Stimulated activated CD8-positive, alpha-beta memory T cell treated with anti-CD3 and anti-CD28 coated beads, Interleukin-7, amount 100 ng/mL, for 1 hour (primary cell): ENCODE measurements around the gene CDHR5.

Experiments used
- DNase-seq, 2 donors: peaks; one replicate each; pipeline ENCODE4 v3.0.0-alpha.2; 2020; ENCODE audit warnings: low read depth in 2 of 2

Gene CDHR5

DNA sequence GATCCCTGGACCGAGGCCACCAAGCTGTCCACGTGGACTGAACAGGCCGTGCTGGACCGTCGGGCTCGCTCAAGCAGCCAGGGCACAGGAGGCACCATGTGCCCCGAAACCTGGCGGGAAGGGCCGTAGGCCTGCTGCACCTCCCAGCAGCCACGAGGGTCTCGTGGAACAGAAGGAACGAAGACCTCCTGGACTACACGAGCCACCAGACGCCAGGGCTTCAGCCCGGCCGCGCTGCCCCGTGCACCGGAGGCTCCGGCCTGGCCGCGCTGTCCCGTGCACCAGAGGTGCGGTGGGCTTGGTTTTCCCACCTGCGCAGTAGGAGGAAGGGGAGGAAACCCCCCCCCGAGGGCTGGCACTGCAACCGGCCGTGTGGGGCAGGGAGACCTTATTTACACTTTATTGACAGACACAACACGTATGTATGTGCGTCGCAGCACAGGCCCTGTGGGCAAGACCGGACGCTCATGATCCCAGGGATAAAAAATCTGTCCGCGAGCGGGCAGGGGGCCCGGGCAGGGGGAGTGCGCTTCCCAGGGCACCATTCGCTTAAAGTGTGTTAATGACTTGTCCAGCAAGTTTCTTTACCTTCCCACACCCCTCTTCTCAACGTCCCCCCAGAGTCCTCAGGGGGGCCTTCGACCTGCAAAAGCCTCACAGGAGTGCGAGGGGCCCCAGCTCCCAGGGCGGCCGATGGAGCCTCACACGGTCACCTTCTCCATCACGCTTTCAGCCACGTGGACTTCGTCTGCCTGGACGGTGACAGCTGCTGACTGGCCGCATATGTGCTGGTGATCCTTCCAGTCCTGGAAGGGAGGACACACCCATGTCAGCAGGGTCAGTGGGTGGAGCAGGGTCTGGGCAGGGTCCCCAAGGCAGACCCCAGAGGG lies 19.3 kb upstream of the CDHR5 start:
- no peak for DNase-seq

DNA sequence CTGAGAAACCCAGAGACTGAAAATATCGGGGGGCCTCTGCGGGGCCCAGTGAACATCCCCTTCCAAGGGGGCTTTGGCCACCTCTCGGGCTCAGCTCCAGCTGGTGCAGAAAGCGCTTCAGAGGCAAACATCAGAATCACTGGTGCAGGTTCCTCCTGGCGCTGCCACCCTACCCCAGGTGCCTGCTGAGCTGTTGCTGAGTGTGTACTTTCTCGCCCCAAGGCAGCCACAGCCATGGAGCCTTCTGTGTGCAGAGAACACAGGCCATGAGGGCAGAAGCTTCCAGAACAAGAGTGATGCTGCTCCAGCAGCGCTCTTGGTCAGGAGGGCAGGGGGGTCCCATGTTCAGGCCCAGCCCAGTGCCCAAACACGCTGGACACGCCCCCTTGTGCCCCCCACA lies 18.6 kb upstream of the CDHR5 start:
- no peak for DNase-seq

DNA sequence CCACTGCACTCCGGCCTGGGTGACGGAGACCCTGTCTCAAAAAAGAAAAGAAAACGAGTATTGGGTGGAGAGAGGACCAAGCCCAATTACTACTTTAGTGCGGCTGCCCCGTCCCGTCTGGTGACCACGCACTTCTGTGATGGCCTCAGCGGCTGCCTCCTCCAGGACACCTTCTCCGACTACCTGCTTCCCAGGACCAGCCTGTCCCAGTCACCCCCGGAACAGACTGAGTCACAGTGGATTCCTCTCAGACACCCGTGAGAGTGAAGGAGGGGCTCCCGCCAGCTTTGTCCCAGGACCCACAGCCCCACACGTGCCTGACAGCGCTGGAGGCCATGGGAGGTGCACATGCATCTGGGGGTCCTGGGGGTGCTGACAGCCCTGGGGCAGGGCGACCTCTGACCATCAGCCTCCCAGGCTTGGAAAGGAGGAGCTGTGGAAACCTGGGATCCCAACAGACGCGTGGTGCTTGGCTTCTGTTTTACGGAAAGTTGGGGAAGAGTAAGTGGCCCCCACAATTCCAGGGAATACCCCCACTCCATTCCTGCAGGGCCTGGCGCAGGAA lies 17.1 kb upstream of the CDHR5 start:
- DNase-seq, result no peak

DNA sequence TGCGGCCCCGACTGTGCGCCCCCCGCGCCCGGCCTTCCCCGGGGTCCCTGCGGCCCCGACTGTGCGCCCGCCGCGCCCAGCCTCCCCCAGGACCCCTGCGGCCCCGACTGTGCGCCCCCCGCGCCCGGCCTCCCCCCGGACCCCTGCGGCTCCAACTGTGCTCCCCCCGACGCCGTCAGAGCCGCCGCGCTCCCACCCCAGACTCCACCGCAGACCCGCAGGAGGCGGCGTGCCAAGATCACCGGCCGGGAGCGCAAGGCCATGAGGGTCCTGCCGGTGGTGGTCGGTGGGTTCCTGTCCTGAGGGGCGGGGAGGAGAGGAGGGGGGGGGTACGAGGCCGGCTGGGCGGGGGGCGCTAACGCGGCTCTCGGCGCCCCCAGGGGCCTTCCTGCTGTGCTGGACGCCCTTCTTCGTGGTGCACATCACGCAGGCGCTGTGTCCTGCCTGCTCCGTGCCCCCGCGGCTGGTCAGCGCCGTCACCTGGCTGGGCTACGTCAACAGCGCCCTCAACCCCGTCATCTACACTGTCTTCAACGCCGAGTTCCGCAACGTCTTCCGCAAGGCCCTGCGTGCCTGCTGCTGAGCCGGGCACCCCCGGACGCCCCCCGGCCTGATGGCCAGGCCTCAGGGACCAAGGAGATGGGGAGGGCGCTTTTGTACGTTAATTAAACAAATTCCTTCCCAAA lies 15.4 kb upstream of the CDHR5 start:
- DNase-seq, result no peak

DNA sequence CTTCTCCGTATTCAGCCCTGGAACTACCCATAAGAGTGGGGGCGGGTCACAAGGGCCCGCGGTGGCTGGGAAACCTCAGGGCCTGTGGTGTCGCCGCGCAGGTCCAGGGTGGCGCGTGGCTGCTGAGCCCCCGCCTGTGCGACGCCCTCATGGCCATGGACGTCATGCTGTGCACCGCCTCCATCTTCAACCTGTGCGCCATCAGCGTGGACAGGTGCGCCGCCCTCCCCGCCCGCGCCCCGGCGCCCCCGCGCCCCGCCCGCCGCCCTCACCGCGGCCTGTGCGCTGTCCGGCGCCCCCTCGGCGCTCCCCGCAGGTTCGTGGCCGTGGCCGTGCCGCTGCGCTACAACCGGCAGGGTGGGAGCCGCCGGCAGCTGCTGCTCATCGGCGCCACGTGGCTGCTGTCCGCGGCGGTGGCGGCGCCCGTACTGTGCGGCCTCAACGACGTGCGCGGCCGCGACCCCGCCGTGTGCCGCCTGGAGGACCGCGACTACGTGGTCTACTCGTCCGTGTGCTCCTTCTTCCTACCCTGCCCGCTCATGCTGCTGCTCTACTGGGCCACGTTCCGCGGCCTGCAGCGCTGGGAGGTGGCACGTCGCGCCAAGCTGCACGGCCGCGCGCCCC lies 14.7 kb upstream of the CDHR5 start:
- DNase-seq, result no peak

DNA sequence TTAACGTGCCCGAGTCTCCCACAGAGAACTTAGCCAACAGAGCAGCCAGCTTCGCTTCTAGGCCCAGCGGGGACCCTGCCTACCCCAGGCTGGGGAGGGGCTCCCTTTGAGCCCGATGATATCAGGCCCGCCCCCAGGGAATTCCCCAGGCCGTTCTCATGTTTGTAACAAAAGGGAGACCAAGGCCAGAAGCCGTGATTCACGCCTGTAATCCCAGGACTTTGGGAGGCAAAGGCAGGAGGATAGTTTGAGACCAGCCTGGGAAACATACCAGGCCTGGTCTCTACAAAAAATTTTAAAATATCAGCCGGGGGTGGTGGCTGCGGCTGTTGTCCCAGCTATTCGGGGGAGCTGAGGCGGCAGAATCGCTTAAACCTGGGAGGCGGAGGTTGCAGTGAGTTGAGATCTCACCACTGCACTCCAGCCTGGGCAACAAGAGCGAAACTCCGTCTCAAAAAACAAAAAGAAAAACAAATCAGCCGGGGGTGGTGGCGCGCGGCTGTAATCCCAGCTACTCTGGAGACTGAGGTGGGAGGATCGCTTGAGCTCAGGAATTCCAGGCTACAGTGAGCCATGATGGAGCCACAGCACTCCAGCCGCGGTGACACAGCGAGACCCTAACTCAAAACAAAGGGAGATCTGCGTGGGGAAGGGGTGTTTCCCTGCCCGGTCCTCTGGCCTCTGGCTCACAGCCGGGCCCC lies 14.0 kb upstream of the CDHR5 start:
- DNase-seq, result no peak

DNA sequence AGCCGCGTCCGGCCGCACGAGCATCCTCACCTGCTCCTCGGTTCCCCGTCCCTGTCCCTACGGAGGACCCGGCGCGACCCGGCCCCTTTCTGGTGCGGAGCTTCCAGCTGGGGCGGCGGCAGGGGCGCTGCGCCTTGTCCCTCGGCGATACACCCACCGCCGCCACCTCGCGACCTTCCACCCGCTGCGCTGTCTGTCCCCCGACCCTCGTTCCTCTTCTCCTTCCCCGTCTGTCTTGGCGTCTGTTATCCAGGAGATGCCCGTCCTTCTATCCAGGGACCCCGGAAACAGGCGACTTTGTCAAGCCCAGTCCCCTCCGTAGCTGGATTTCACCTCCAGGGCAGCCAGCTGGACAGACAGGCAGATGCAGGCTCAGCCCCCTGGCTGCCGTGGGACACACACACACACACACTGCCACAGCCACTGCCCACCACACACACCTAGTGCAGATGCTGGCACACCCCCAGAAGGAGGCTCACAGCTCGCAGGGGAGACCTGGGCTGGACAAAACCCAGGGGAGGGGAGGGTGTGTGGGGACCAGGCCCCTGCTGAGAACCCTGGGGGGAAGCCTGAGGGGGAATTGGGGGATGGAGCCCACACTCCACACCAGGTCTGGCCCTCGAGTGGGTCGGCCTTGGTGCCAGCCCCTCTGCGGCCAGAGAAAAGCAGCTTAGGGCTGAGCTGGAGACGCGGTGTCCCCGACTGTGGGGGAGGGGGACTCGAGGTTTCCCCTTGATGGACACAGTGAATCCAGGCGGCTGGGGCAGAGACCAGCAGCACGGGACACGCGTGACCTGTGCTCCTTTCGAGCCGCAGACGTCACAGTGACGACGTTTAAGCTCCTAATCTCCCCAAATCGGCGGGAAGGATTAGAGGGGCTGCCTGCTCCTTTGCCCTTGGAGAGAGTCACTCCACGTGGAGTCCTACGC lies 13.1 kb upstream of the CDHR5 start:
- no peak for DNase-seq

DNA sequence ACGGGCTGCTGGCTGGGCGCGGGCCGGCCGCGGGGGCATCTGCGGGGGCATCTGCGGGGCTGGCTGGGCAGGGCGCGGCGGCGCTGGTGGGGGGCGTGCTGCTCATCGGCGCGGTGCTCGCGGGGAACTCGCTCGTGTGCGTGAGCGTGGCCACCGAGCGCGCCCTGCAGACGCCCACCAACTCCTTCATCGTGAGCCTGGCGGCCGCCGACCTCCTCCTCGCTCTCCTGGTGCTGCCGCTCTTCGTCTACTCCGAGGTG lies 12.5 kb upstream of the CDHR5 start:
- DNase-seq, result no peak

DNA sequence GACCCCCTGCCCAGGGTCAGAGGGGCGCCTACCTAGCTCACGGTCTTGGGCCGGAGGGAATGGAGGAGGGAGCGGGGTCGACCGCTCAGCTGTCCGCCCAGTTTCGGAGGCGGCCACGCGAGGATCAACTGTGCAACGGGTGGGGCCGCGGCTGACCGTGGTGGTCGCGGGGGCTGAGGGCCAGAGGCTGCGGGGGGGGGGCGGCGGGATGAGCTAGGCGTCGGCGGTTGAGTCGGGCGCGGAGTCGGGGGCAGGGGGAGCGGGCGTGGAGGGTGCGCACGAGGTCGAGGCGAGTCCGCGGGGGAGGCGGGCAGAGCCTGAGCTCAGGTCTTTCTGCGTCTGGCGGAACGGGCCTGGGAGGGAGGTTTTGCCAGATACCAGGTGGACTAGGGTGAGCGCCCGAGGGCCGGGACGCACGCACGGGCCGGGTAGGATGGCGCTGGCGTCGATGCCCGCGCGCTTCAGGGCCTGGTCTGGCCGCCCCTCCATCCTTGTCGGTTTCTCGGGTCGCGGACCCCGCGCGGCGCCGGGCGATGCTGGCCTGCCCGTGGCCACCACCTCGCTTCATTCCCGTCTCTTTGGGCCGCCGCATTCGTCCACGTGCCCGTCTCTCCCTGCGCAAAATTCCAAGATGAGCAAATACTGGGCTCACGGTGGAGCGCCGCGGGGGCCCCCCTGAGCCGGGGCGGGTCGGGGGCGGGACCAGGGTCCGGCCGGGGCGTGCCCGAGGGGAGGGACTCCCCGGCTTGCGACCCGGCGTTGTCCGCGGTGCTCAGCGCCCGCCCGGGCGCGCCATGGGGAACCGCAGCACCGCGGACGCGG lies 12.0 kb upstream of the CDHR5 start, which contains the start of gene DRD4:
Gene DRD4 (plus strand): TSS at position 759 of the 822 bp plus-strand sequence. CDS start 36 bp downstream, at position 795.
- DNase-seq, result no peak

DNA sequence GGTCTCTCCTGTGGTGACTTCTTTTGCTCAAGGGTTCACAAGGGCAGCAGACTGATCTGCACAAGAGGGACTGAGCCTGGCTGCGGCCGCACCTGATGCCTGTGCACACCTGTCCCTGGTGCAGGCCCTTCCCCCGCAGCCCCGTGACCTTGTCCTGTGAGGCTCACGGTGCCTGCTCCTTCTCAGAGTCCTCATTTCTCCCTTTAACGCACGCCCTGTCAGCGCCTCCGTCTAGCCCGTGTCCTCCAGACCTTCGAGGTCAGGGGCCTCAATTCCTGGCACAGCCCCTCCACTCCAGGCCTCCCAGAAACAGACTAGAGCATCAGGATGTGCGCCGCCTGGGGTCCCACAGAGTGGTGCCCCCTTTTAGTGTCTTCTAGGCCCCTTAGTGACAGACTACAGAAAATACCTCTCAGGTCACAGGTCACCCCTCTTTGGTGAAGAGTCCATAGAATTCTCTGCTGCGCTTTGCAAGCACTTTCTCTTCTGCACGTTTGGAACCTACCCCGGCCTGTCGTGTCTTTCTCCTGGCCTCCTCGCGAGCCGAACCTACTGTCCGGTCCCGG lies 11.3 kb upstream of the CDHR5 start:
- no peak for DNase-seq

DNA sequence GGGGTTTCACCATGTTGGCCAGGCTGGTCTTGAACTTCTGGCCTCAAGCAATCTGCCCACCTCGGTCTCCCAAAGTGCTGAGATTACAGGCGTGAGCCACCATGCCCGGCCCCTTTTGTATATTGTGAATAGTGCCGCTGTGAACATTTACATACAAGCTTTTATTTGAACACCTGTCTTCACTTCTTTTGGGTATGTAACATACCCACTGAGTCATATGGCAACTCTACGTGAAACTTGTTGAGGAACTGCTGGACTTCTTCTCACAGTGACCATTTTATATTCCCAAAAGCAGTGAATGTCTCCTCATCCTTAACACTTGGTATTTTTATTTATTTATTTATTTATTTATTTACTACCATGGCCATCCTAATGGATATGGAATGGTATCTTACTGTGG lies 6.1 kb upstream of the CDHR5 start:
- DNase-seq, result no peak

DNA sequence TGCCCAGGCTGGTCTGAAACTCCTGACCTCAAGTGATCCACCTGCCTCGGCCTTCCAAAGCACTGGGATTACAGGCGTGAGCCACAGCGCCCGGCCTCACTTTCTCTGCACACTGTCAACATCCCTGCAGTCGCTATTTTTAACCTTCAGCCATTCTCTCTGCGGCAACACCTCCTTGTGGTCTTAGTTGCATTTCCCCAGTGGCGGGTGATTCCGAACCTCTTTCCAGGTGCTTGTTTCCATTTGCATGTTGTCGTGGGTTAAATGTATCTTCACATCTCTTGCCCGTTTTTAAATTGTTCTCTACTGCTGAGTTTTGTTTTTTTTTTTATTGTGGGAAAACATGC lies 4.5 kb upstream of the CDHR5 start:
- no peak for DNase-seq

DNA sequence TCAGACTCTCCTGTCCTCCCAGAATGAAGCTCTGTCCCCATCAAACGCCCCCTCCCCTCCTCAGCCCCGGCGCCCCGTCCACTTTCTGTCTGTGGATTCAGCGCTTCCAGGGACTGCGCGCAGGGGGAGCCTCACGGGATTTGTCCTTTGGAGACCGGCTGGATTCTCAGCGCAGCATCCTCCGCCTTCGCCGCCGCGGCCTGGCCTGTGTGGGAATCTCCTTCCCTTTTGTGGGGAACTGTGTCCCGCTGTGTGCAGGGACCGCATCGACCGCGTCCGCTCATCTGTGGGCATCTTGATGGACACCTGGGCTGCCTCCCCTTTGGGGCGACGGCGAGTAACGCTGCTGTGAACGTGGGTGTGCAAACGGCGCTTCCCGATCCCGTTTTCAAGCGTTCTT lies 3.3 kb upstream of the CDHR5 start:
- no peak for DNase-seq

DNA sequence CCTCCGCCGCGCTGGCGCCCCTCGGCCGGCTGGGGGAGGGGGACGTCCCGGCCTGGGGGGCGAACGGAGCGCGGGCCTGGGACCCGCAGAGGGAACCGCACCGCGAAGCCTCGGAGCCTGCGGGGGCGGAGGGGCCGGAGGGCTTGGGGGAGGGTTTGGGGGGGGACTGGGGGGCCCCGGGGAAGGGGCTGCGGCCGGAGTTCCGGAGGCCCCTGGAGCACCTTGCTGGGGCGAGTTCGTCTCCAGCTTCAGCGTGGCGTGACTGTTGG lies 2.5 kb upstream of the CDHR5 start:
- no peak for DNase-seq

DNA sequence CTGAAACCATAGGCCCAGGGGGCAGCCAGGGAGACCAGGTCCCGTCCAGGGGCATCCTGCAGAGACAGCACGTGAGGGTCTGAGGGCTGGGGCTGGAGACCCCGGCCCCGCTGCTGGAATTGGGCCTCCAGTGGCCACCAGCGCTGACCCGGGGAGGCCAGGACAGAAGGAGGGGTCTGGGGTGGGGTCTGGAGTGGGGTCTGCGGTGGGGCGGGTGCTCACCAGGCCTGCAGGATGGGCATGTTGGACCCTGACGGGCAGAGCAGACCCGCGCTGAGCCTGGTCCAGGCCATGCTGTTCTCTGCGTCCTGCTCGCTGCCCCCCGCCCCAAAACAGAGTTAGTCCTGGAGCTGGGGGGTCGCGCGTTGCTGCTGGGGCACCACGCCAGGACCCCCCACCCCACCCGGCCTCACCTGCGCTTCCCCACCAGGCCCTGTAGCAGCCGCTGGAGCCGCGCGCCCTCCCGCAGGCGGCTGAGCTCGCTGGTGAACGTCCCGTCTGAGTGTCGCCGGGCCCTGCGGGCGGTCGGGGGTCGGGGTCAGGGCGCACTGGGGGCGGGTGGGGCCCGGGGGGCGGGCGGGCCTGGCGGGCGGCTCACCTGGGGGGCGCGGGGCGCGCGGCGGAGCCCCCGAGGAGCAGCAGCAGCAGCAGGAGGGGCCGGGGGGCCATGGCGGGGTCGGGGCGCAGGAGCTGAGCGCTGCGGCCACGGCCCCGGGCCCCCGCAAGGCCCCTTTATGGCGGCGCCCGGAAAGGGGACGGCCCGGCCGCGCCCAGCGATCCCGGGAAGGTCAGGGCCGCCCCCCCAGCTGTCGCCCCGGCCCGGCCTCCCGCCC lies 1.9 kb upstream of the CDHR5 start, which contains the start of gene SCT:
Gene SCT (minus strand): TSS at position 707 of the 833 bp plus-strand sequence. CDS start 38 bp downstream, at position 669.
- no peak for DNase-seq

DNA sequence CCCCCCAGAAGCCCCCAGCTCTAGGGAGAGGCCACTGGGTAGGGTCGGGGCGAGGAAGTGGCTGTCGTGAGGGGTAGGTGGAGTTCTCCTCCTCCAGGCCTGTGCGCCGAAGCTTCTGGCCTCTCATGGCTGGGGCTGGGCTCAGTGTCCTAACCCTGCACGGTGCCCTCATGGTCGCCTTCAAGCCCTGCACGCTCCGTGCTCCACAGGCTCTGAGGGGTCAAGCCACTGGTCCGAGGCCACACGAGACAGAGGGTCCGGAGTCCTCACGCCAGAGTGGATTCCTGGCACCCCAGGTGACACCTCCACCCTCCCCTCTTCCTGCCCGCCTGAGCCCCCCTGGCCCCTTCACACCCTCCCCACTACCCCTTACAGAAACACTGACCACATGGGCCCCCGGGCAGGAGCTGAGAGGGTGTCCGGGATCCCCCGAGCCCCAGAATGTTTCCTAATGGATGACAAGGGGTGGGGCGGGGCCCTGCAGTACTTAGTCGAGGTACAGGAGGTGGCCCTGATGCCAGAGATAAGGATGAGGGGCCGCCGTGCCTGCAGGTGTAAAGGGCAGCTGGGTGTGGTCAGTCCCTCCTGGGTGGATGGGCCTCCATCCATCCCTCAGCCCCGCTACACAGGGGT lies 997 bp upstream of the CDHR5 start:
- DNase-seq, result no peak

DNA sequence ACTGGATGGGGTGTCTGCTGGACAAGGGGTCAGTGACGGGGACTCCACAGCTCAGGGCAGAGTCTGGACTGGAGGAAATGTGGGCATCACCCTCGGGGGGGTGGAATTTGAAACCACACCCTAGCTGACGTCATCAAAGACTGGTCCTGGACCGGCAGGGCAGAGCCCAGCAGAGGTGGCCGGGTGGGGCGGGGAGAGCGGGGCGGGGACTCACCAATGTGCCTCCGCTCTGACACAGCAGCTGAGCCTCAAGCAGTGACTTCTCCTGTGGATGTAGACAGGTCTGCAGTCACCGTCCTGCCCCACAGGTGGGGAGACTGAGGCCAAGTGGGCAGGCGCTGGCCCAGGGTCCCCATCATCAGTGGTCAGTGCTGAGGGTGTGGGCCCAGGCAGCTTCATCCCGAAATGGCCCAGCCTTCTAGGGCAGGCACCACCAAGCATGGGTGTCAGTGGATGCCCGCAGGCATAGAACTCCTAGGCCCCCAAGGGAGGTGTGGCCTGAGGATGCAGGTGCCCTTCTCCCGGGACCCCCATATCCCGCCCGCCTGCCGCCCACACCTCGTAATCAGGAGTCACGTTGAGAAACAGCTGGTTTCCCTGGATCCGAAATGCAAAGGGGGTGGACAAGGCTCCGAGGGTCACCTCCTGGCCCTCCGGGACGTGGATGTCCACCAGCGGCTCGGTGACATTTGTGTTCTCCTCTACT lies 603 bp downstream of the CDHR5 start:
- DNase-seq, result no peak

DNA sequence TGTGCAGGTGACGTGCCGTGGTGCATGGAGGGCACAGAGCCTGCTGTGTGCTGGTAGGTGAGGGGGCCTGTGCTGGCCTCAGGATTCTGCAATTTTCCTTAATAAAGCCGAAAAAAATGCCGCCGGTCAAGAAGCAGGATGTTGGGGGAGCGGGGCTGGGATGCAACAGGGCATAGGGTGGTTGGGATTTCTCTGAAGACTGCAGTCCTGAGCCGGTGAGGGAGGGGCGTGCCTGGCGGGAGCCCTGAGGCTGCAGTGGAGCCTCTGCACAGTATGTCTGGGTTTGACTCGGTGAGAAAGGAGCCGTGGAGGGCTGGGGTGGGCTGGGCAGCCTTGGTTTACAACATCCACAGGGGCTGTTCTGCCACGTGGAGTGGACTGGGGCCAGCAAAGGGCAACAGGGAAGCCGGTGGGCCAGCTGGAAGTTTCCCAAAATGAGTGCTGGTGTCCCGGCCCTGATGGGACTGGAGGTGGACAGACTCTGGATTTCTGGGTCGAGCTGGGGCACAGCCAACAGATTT lies 1.3 kb downstream of the CDHR5 start:
- no peak for DNase-seq
